HepG2 (cell line): ENCODE measurements around the gene KCNQ2. TPM values are rescaled to one million over a fixed set of nuclear protein-coding genes. Genes with fewer than 3 reads are reported as not detected.

Experiments used
- BRD4 ChIP-seq: sonication (generic); formaldehyde crosslinking; IDR thresholded peaks from 2 replicates; pipeline ENCODE4 v1.4.0; 2020; ENCODE audit warnings: missing genetic modification reagents
- ETV5 ChIP-seq: IDR thresholded peaks from 2 replicates; pipeline ENCODE4 v1.6.1; 2018; ENCODE audit warnings: missing biosample characterization, missing genetic modification reagents, inconsistent platforms, borderline replicate concordance
- FLYWCH1 ChIP-seq: sonication (generic); formaldehyde crosslinking; IDR thresholded peaks from 2 replicates; pipeline ENCODE4 v1.8.1; 2023; ENCODE audit warnings: mild to moderate bottlenecking, missing genetic modification reagents
- POLR2G ChIP-seq: fragments of 200-400 bp; formaldehyde crosslinking; IDR thresholded peaks from 2 replicates; pipeline ENCODE4 v1.6.1; 2018; ENCODE audit warnings: mild to moderate bottlenecking, low read depth, low read length, moderate library complexity
- RFXANK ChIP-seq: IDR thresholded peaks from 2 replicates; pipeline ENCODE4 v1.6.1; 2016
- SMC3 ChIP-seq: IDR thresholded peaks from 2 replicates; pipeline ENCODE4 v1.6.1; 2011; ENCODE audit warnings: low read length, improper control_type of control experiment
- SSRP1 ChIP-seq: IDR thresholded peaks from 2 replicates; pipeline ENCODE4 v1.6.1; 2016; ENCODE audit warnings: control low read depth
- XBP1 ChIP-seq: sonication (generic); formaldehyde crosslinking; IDR thresholded peaks from 2 replicates; pipeline ENCODE4 v1.5.0; 2020; ENCODE audit warnings: missing genetic modification reagents
- ZNF10 ChIP-seq: sonication (generic); formaldehyde crosslinking; IDR thresholded peaks from 2 replicates; pipeline ENCODE4 v1.4.0; 2020; ENCODE audit warnings: mild to moderate bottlenecking, low read depth, missing genetic modification reagents, borderline replicate concordance
- ZNF136 ChIP-seq: sonication (generic); formaldehyde crosslinking; IDR thresholded peaks from 2 replicates; pipeline ENCODE4 v1.8.1; 2022; ENCODE audit warnings: low read depth, mild to moderate bottlenecking, moderate library complexity, missing genetic modification reagents
- ZNF24 ChIP-seq: fragments of 450-650 bp; IDR thresholded peaks from 2 replicates; pipeline ENCODE4 v1.6.1; 2017; ENCODE audit warnings: antibody characterized with exemption, mild to moderate bottlenecking
- ZNF496 ChIP-seq: sonication (generic); formaldehyde crosslinking; IDR thresholded peaks from 2 replicates; pipeline ENCODE4 v1.8.1; 2023; ENCODE audit warnings: mild to moderate bottlenecking, moderate library complexity, missing genetic modification reagents; ENCODE audit not compliant: insufficient replicate concordance
- polyA plus RNA-seq, 8 experiments: library from polyadenylated mRNA; depleted of rRNA in 3 of 8; stranded (reverse) in 7 of 8; unstranded in 1 of 8; fragments of >200 nt; fragmentation: Illumina TruSeq in 4 of 8; extraction: Trizol in 4 of 8; gene quantifications; 2 replicates each; pipeline versions ENCODE4 v1.2.1 to v1.2.3, GENCODE V29; 2011 to 2016; ENCODE audit warnings: low read depth in 4 of 8, missing spikeins in 1 of 8, mixed read lengths in 1 of 8; ENCODE audit not compliant: insufficient read depth in 1 of 8
- total RNA-seq, 5 experiments: library from RNA; depleted of rRNA; stranded (reverse); fragments of >200 nt; fragmentation: Illumina TruSeq; extraction: Trizol; gene quantifications; 2 replicates each; pipeline ENCODE4 v1.2.3, GENCODE V29; 2016; ENCODE audit warnings: low read depth in 1 of 5
- TF ChIP-seq, protein P1 (sequence below): sonication (generic); formaldehyde crosslinking; IDR thresholded peaks from 2 replicates; pipeline ENCODE4 v1.4.0; 2020; ENCODE audit warnings: missing genetic modification reagents, mild to moderate bottlenecking, borderline replicate concordance
- TF ChIP-seq, protein P2 (sequence below), 2 experiments: sonication (generic) in 1 of 2; formaldehyde crosslinking in 1 of 2; IDR thresholded peaks; 2 replicates each; pipeline versions ENCODE4 v1.5.1 to v1.6.1; 2011 to 2020; ENCODE audit warnings: borderline replicate concordance in 1 of 2, low read depth in 1 of 2, low read length in 1 of 2, mild to moderate bottlenecking in 1 of 2, missing genetic modification reagents in 1 of 2, moderate library complexity in 1 of 2
- TF ChIP-seq, protein P3 (sequence below): sonication (generic); formaldehyde crosslinking; IDR thresholded peaks from 2 replicates; pipeline ENCODE4 v1.8.1; 2023; ENCODE audit warnings: missing genetic modification reagents, mild to moderate bottlenecking, borderline replicate concordance
- TF ChIP-seq, protein P4 (sequence below): sonication (generic); formaldehyde crosslinking; IDR thresholded peaks from 2 replicates; pipeline ENCODE4 v1.4.0; 2020; ENCODE audit warnings: missing genetic modification reagents

KCNQ2 gene
- total and polyA plus RNA-seq, 2 of the 13 experiments (the other 11 are each of a cell fraction or from before 2014, with no cell fraction given), result not detected

DNA sequence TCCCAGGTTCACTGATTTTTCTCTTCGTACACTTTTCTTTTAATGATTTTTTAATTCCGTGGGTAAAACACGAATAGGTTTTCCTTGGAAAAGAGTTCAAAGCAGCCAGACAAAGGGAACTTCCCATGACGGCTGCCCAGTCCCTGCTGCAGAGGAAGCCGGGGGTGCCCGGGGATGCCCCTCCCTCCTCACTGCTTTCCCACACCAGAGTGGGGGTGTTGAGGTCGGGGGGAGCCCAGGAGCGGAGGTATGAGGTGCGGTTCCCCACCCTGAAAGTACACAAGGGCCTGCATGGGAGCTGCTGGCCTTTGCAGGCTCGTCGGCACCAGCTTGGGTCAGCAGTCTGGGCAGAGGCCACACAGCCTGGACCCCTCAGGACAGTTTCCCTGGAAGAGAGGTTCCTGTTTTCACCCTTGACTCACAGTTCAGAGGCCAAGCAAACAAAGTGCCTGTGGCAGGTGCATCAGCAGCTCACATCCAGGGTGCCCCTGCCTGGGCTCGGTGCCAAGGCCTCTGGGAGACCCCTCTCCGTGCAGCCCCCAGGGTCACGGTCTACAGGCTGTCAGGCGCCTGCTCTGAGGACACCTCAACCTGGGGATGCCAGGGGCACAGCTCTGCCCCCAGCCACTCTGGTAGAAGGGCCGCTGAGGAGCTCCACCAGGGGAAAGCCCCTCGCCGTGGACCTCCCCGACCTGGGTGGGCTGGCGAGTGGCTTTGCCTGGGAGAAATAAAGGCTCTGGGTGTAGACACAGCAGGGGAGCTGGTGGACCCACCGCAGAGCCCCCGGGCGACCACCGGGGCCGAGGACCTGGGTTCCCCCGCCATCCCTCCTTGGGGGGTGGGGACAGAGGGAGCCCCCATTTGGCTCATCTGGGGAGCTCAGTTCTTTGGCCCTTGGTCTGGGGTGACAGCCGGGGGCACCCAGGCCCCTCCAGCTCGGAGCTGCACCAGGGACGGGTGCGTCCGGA lies 95.9 kb downstream of the KCNQ2 start (continued):
- TF ChIP-seq, protein P1, sequence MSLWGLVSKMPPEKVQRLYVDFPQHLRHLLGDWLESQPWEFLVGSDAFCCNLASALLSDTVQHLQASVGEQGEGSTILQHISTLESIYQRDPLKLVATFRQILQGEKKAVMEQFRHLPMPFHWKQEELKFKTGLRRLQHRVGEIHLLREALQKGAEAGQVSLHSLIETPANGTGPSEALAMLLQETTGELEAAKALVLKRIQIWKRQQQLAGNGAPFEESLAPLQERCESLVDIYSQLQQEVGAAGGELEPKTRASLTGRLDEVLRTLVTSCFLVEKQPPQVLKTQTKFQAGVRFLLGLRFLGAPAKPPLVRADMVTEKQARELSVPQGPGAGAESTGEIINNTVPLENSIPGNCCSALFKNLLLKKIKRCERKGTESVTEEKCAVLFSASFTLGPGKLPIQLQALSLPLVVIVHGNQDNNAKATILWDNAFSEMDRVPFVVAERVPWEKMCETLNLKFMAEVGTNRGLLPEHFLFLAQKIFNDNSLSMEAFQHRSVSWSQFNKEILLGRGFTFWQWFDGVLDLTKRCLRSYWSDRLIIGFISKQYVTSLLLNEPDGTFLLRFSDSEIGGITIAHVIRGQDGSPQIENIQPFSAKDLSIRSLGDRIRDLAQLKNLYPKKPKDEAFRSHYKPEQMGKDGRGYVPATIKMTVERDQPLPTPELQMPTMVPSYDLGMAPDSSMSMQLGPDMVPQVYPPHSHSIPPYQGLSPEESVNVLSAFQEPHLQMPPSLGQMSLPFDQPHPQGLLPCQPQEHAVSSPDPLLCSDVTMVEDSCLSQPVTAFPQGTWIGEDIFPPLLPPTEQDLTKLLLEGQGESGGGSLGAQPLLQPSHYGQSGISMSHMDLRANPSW (CRISPR knock-in tag), result no peak
- TF ChIP-seq ZNF10 (no peak), POLR2G (no peak), SMC3 (no peak), ZNF496 (CRISPR knock-in tag) (no peak), ZNF24 (no peak), ETV5 (no peak), XBP1 (CRISPR knock-in tag) (no peak), FLYWCH1 (no peak), BRD4 (CRISPR knock-in tag) (no peak), ZNF136 (CRISPR knock-in tag) (no peak), SSRP1 (CRISPR knock-in tag) (no peak), RFXANK (no peak)
- TF ChIP-seq, protein P2, sequence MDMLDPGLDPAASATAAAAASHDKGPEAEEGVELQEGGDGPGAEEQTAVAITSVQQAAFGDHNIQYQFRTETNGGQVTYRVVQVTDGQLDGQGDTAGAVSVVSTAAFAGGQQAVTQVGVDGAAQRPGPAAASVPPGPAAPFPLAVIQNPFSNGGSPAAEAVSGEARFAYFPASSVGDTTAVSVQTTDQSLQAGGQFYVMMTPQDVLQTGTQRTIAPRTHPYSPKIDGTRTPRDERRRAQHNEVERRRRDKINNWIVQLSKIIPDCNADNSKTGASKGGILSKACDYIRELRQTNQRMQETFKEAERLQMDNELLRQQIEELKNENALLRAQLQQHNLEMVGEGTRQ (IDR thresholded peaks at IDR 0.05; ENCODE audit: low read depth, low read length), result no peak
- TF ChIP-seq, protein P2 (CRISPR knock-in tag; IDR thresholded peaks at IDR 0.05; ENCODE audit: borderline replicate concordance), result no peak; the same call in 1 of the 2 replicates
- TF ChIP-seq, protein P3, sequence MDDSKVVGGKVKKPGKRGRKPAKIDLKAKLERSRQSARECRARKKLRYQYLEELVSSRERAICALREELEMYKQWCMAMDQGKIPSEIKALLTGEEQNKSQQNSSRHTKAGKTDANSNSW (CRISPR knock-in tag), result no peak
- TF ChIP-seq, protein P4, sequence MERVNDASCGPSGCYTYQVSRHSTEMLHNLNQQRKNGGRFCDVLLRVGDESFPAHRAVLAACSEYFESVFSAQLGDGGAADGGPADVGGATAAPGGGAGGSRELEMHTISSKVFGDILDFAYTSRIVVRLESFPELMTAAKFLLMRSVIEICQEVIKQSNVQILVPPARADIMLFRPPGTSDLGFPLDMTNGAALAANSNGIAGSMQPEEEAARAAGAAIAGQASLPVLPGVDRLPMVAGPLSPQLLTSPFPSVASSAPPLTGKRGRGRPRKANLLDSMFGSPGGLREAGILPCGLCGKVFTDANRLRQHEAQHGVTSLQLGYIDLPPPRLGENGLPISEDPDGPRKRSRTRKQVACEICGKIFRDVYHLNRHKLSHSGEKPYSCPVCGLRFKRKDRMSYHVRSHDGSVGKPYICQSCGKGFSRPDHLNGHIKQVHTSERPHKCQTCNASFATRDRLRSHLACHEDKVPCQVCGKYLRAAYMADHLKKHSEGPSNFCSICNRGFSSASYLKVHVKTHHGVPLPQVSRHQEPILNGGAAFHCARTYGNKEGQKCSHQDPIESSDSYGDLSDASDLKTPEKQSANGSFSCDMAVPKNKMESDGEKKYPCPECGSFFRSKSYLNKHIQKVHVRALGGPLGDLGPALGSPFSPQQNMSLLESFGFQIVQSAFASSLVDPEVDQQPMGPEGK, result peak; percentile 51; the same call in 1 of the 2 replicates
